HCT116 (cell line): ENCODE results near the gene BFSP1. TPM values are rescaled to one million over a fixed set of nuclear protein-coding genes. Genes with fewer than 3 reads are reported as not detected.

Experiments
- ATAC-seq: fragments of 200-7000 bp; cut with Tn5 transposase; 2 replicates; pipeline ENCODE4 v1.9.1; 2020; ENCODE audit warnings: mild to moderate bottlenecking, moderate library complexity
- BruUV-seq: library from RNA; stranded (reverse); fragments of 400-500 nt; replicated peaks from 2 replicates; lab custom pipeline; 2021; lab: Mats Ljungman, UMichigan
- CTCF ChIA-PET: fragments of 300-600 bp; sonication (Branson Sonifier 250); formaldehyde crosslinking; loops from one replicate; lab custom pipeline; 2021; ENCODE audit warnings: antibody characterized with exemption; lab: Charles Lee
- POLR2A ChIA-PET: fragments of 300-600, 350-600 bp; sonication (Branson Sonifier 250); formaldehyde crosslinking; loops from one replicate; lab custom pipeline; 2021; ENCODE audit warnings: antibody characterized with exemption; lab: Charles Lee
- RAD21 ChIA-PET, 2 experiments: fragments of 300-600 bp; sonication (Branson Sonifier 250); formaldehyde crosslinking; loops; one replicate each; lab custom pipeline; 2023; ENCODE audit warnings: low total read pairs in 2 of 2; ENCODE audit not compliant: uncharacterized antibody in 2 of 2, unreplicated experiment in 2 of 2, low non-redundant PET in 1 of 2; lab: Charles Lee
- DNase-seq: peaks from one replicate; pipeline ENCODE4 v3.0.0-alpha.2; 2010; ENCODE audit warnings: low read depth, low spot score
- H2AFZ ChIP-seq: fragments of 200-600 bp; shearing (Covaris generic), sonication (generic); 2 replicates; pipeline ENCODE4 v1.6.1; 2017; ENCODE audit warnings: low read depth, mixed run types, mixed read lengths, antibody characterized with exemption, low read length; ENCODE audit not compliant: poor library complexity, severe bottlenecking
- H3K27ac ChIP-seq: 2 replicates; pipeline ENCODE4 v1.5.1; 2012; ENCODE audit warnings: low read depth, low read length
- H3K27me3 ChIP-seq: fragments of 200-600 bp; sonication (generic); 2 replicates; pipeline ENCODE4 v1.6.1; 2016; ENCODE audit warnings: mixed run types, low read length, mixed read lengths; ENCODE audit not compliant: insufficient read depth
- H3K36me3 ChIP-seq, 2 experiments: fragments of 200-500 bp in 1 of 2; fragments of 200-600 bp in 1 of 2; sonication (Bioruptor generic) in 1 of 2; sonication (generic) in 1 of 2; 2 replicates each; pipeline versions ENCODE4 v1.5.1 to v1.6.1; 2014 to 2016; ENCODE audit warnings: low read length in 2 of 2, inconsistent platforms in 1 of 2, mixed read lengths in 1 of 2, mixed run types in 1 of 2; ENCODE audit not compliant: insufficient read depth in 2 of 2, control insufficient read depth in 1 of 2
- H3K4me1 ChIP-seq, 2 experiments: fragments of 200-600 bp in 1 of 2; sonication (generic) in 1 of 2; 2 replicates each; pipeline versions ENCODE4 v1.5.1 to v1.6.1; 2012 to 2017; ENCODE audit warnings: low read length in 2 of 2, inconsistent platforms in 1 of 2, mild to moderate bottlenecking in 1 of 2, mixed read lengths in 1 of 2, mixed run types in 1 of 2, moderate library complexity in 1 of 2; ENCODE audit not compliant: insufficient read depth in 2 of 2, control insufficient read depth in 1 of 2
- H3K4me2 ChIP-seq: fragments of 200-600 bp; sonication (generic); 2 replicates; pipeline ENCODE4 v1.6.1; 2017; ENCODE audit warnings: mixed run types, low read length, mixed read lengths
- H3K4me3 ChIP-seq, 2 experiments: fragments of 200-600 bp in 1 of 2; sonication (generic) in 1 of 2; replicated peaks in 1 of 2; 2 replicates each; pipeline ENCODE4 v1.5.1; 2011 to 2016; ENCODE audit warnings: low read length in 2 of 2, control low read depth in 1 of 2, low read depth in 1 of 2, mild to moderate bottlenecking in 1 of 2, mixed read lengths in 1 of 2, mixed run types in 1 of 2
- H3K79me2 ChIP-seq: fragments of 200-600 bp; sonication (generic); 2 replicates; pipeline ENCODE4 v1.6.1; 2017; ENCODE audit warnings: mild to moderate bottlenecking, mixed run types, low read length, moderate library complexity, mixed read lengths; ENCODE audit not compliant: insufficient read depth
- H3K9ac ChIP-seq: fragments of 200-600 bp; sonication (generic); 2 replicates; pipeline ENCODE4 v1.6.1; 2016; ENCODE audit warnings: low read length, mixed read lengths
- H3K9me2 ChIP-seq: fragments of 200-600 bp; sonication (generic), shearing (Covaris generic); 2 replicates; pipeline ENCODE4 v1.6.1; 2017; ENCODE audit warnings: mixed run types, mild to moderate bottlenecking, moderate library complexity; ENCODE audit not compliant: insufficient read depth
- H3K9me3 ChIP-seq, 2 experiments: fragments of 200-500 bp in 1 of 2; fragments of 200-600 bp in 1 of 2; sonication (Bioruptor generic) in 1 of 2; sonication (generic) in 1 of 2; 2 replicates each; pipeline ENCODE4 v1.6.1; 2014 to 2017; ENCODE audit warnings: low read length in 2 of 2, mixed read lengths in 2 of 2, inconsistent platforms in 1 of 2, low read depth in 1 of 2, mild to moderate bottlenecking in 1 of 2, mixed run types in 1 of 2, moderate library complexity in 1 of 2; ENCODE audit not compliant: control insufficient read depth in 1 of 2, insufficient read depth in 1 of 2
- H4K20me1 ChIP-seq: fragments of 200-600 bp; sonication (generic), shearing (Covaris generic); 2 replicates; pipeline ENCODE4 v1.6.1; 2017; ENCODE audit warnings: mixed run types, mild to moderate bottlenecking, moderate library complexity; ENCODE audit not compliant: insufficient read depth
- CBX3 ChIP-seq: IDR thresholded peaks from 2 replicates; pipeline ENCODE4 v1.6.1; 2012; ENCODE audit warnings: low read depth
- EGR1 ChIP-seq: IDR thresholded peaks from 2 replicates; pipeline ENCODE4 v1.6.1; 2012; ENCODE audit warnings: low read depth
- ELF1 ChIP-seq: IDR thresholded peaks from 2 replicates; pipeline ENCODE4 v1.6.1; 2012; ENCODE audit warnings: low read depth, borderline replicate concordance
- EZH2phosphoT487 ChIP-seq: fragments of 200-600 bp; IDR thresholded peaks from 2 replicates; pipeline ENCODE4 v1.6.1; 2018; ENCODE audit warnings: antibody characterized with exemption, borderline replicate concordance
- FOSL1 ChIP-seq: IDR thresholded peaks from 2 replicates; pipeline ENCODE4 v1.6.1; 2012; ENCODE audit warnings: low read depth
- JUND ChIP-seq: IDR thresholded peaks from 2 replicates; pipeline ENCODE4 v1.6.1; 2012
- SRF ChIP-seq: IDR thresholded peaks from 2 replicates; pipeline ENCODE4 v1.6.1; 2012; ENCODE audit warnings: low read depth
- YY1 ChIP-seq: IDR thresholded peaks from 2 replicates; pipeline ENCODE4 v1.6.1; 2011; ENCODE audit warnings: low read length, low read depth, moderate library complexity, mild to moderate bottlenecking; ENCODE audit not compliant: insufficient replicate concordance; ENCODE audit errors: extremely low read depth
- ZFX ChIP-seq: fragments of 450-650 bp; IDR thresholded peaks from 2 replicates; pipeline ENCODE4 v1.6.1; 2017
- ZNF274 ChIP-seq: fragments of 200-500 bp; sonication (Bioruptor generic); IDR thresholded peaks from 2 replicates; pipeline ENCODE4 v1.6.1; 2014; ENCODE audit warnings: mild to moderate bottlenecking, low read depth, low read length, inconsistent platforms
- intact Hi-C: fragments of 100-400 bp; cut with micrococcal nuclease; formaldehyde crosslinking; loops from 2 replicates; pipeline ENCODE4 v1.10.0; 2022
- total RNA-seq: library from RNA; stranded (reverse); gene quantifications from one replicate; pipeline ENCODE4 v1.2.1, GENCODE V29; 2021; ENCODE audit not compliant: unreplicated experiment
- TF ChIP-seq, protein P1 (sequence below): IDR thresholded peaks from 2 replicates; pipeline ENCODE4 v1.6.1; 2012; ENCODE audit warnings: low read depth
- TF ChIP-seq, protein P2 (sequence below): IDR thresholded peaks from 2 replicates; pipeline ENCODE4 v1.6.1; 2012
- TF ChIP-seq, protein P3 (sequence below): IDR thresholded peaks from 2 replicates; pipeline ENCODE4 v1.6.1; 2012

The BFSP1 gene
- total RNA-seq, 1 experiment from 2014 or later, result 8.8 TPM

- ChIA-PET POLR2A (no interaction called here), RAD21 (no interaction called here), CTCF (no interaction called here)
- Histone ChIP-seq H3K27me3 (no peaks in the 10 kb centered on the region), H3K4me2 (no peak overlapping the region), H3K9me3 (no peaks in the 10 kb centered on the region), H4K20me1 (no peaks in the 10 kb centered on the region), H3K79me2 (no peaks in the 10 kb centered on the region), H3K9ac (no peak overlapping the region), H3K27ac (no peak overlapping the region), H2AFZ (no peak overlapping the region), H3K4me3 (no peak overlapping the region), H3K36me3 (no peaks in the 10 kb centered on the region), H3K9me2 (no peaks in the 10 kb centered on the region), H3K4me1 (no peaks in the 10 kb centered on the region)
- BruUV-seq, result no TSS peak
- ATAC-seq (no peak), DNase-seq (no peak)
- TF ChIP-seq EZH2phosphoT487, result no peak
- TF ChIP-seq ZFX, result no peak
- no peak for TF ChIP-seq SRF
- TF ChIP-seq CBX3, result no peak
- no peak for TF ChIP-seq YY1
- intact Hi-C loops, result no loop called here
Observed at GRCh38 chr20:17471606-17472187, 59.5 kb downstream of the BFSP1 start.

GRCh38 chr20:17470973-17471372 lies 60.2 kb downstream of the BFSP1 start:
- Histone ChIP-seq H4K20me1 (no peaks in the 10 kb centered on the region), H3K9ac (no peak overlapping the region), H3K27me3 (no peaks in the 10 kb centered on the region), H3K9me3 (no peaks in the 10 kb centered on the region), H3K9me2 (no peaks in the 10 kb centered on the region), H3K27ac (no peak overlapping the region), H3K4me1 (no peaks in the 10 kb centered on the region), H3K36me3 (no peaks in the 10 kb centered on the region), H3K4me3 (no peak overlapping the region), H3K79me2 (no peaks in the 10 kb centered on the region), H2AFZ (no peak overlapping the region), H3K4me2 (no peak overlapping the region)
- ChIA-PET RAD21 (no interaction called here), CTCF (no interaction called here), POLR2A (no interaction called here)
- DNase-seq (no peak), ATAC-seq (no peak)
- BruUV-seq, result no TSS peak
- intact Hi-C loops, result no loop called here
- TF ChIP-seq YY1 (no peak), SRF (no peak), JUND (no peak), CBX3 (no peak), ZNF274 (no peak), ELF1 (no peak), FOSL1 (no peak), EZH2phosphoT487 (no peak), EGR1 (no peak)
- TF ChIP-seq, protein P1, sequence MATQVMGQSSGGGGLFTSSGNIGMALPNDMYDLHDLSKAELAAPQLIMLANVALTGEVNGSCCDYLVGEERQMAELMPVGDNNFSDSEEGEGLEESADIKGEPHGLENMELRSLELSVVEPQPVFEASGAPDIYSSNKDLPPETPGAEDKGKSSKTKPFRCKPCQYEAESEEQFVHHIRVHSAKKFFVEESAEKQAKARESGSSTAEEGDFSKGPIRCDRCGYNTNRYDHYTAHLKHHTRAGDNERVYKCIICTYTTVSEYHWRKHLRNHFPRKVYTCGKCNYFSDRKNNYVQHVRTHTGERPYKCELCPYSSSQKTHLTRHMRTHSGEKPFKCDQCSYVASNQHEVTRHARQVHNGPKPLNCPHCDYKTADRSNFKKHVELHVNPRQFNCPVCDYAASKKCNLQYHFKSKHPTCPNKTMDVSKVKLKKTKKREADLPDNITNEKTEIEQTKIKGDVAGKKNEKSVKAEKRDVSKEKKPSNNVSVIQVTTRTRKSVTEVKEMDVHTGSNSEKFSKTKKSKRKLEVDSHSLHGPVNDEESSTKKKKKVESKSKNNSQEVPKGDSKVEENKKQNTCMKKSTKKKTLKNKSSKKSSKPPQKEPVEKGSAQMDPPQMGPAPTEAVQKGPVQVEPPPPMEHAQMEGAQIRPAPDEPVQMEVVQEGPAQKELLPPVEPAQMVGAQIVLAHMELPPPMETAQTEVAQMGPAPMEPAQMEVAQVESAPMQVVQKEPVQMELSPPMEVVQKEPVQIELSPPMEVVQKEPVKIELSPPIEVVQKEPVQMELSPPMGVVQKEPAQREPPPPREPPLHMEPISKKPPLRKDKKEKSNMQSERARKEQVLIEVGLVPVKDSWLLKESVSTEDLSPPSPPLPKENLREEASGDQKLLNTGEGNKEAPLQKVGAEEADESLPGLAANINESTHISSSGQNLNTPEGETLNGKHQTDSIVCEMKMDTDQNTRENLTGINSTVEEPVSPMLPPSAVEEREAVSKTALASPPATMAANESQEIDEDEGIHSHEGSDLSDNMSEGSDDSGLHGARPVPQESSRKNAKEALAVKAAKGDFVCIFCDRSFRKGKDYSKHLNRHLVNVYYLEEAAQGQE, result no peak
- TF ChIP-seq, protein P2, sequence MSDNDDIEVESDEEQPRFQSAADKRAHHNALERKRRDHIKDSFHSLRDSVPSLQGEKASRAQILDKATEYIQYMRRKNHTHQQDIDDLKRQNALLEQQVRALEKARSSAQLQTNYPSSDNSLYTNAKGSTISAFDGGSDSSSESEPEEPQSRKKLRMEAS, result no peak
- TF ChIP-seq, protein P3, sequence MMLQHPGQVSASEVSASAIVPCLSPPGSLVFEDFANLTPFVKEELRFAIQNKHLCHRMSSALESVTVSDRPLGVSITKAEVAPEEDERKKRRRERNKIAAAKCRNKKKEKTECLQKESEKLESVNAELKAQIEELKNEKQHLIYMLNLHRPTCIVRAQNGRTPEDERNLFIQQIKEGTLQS, result no peak
